ENCODE data around the gene LRBA.
"Not testable (repeated sequence)": the region's sequence is repeated elsewhere in the genome, so short reads cannot be mapped to it uniquely, and the experiment has no call there.

- not testable (repeated sequence) for TF ChIP-seq REST (IDR thresholded peaks at IDR 0.05; ENCODE audit: low read depth, low read length); GABPA (IDR thresholded peaks at IDR 0.05; ENCODE audit: low read depth); MXI1 (IDR thresholded peaks at IDR 0.05; ENCODE audit: low read depth, low read length); NFIC (IDR thresholded peaks at IDR 0.05; ENCODE audit: borderline replicate concordance); CTCF (IDR thresholded peaks at IDR 0.05); USF2 (IDR thresholded peaks at IDR 0.05; ENCODE audit: borderline replicate concordance, low read depth, low read length); CHD2 (IDR thresholded peaks at IDR 0.05; ENCODE audit: low read length, partially characterized antibody); EP300 (IDR thresholded peaks at IDR 0.05; ENCODE audit: borderline replicate concordance in 1 of 2, low read depth in 1 of 2, low read length in 1 of 2); POLR2AphosphoS5 (IDR thresholded peaks at IDR 0.05; ENCODE audit: low read depth, low read length); TCF12 (IDR thresholded peaks at IDR 0.05); TAF1 (IDR thresholded peaks at IDR 0.05; ENCODE audit: borderline replicate concordance, low read depth, low read length); TEAD4 (IDR thresholded peaks at IDR 0.05; ENCODE audit: borderline replicate concordance, insufficient read depth); MAX (IDR thresholded peaks at IDR 0.05; ENCODE audit: low read depth)
These were observed 13.9 kb upstream of the LRBA start for GRCh38 chr4:151029006-151029405.

Data from SK-N-SH (cell line).